ENCODE data around the gene USP10. TPM values are rescaled to one million over a fixed set of nuclear protein-coding genes. Genes with fewer than 3 reads are reported as not detected.
A peak's percentile ranks its signal among the peaks of the same experiment; 100 is the strongest.

USP10 gene
- polyA plus RNA-seq, 3 donors, result 38.7 to 115 (median 90.9) TPM

GRCh38 chr16:84660973-84661372 lies 38.8 kb upstream of the USP10 start:
- TF ChIP-seq CTCF (IDR thresholded peaks at IDR 0.05), result no peak
- Histone ChIP-seq H3K4me1 (ENCODE audit: control insufficient read depth in 1 of 2, insufficient read depth in 2 of 2, low read length in 2 of 2) (no peaks in the 10 kb centered on the region), H3K9ac (ENCODE audit: insufficient read depth, low read length, poor library complexity, severe bottlenecking) (no peak overlapping the region), H3K4me3 (replicated peaks in 1 of 3; ENCODE audit: low read depth in 2 of 3, low read length in 3 of 3) (no peak overlapping the region), H3K27me3 (ENCODE audit: control insufficient read depth in 2 of 2, insufficient read depth in 2 of 2, low read length in 2 of 2) (no peaks in the 10 kb centered on the region), H3K79me2 (ENCODE audit: insufficient read depth, low read length) (peaks cover 32% of the 10 kb centered on the region), H3K4me2 (replicated peaks; ENCODE audit: extremely low read depth, low read length, poor library complexity, severe bottlenecking) (no peak overlapping the region), H3K27ac (ENCODE audit: low read depth in 1 of 2, low read length in 2 of 2) (no peak overlapping the region), H2AFZ (ENCODE audit: insufficient read depth, low read depth, low read length, poor library complexity, severe bottlenecking) (no peak overlapping the region), H4K20me1 (ENCODE audit: insufficient read depth, low read length) (peaks cover 89% of the 10 kb centered on the region), H3K36me3 (replicated peaks in 1 of 2; ENCODE audit: control insufficient read depth in 1 of 2, insufficient read depth in 2 of 2, low read length in 2 of 2) (peaks cover 90 to 96% of the 10 kb centered on the region in 2 donors), H3K9me3 (replicated peaks in 1 of 2; ENCODE audit: control insufficient read depth in 1 of 2, insufficient read depth in 1 of 2, low read length in 2 of 2) (no peaks in the 10 kb centered on the region)
- 83% methylated on average over 6 of the region's 7 CpGs for WGBS (ENCODE audit: insufficient coverage)
- Mint-ChIP-seq H3K4me1 (no peaks in the 10 kb centered on the region), H3K27ac (peak overlapping the region in 1 of 7 donors; percentile 42), H3K4me3 (no peak overlapping the region), H3K9me3 (peaks cover 0 to 3% (median 0%) of the 10 kb centered on the region in 7 donors), H3K36me3 (peaks cover 83 to 92% of the 10 kb centered on the region in 2 donors), H3K27me3 (ENCODE audit: low read depth in 3 of 3) (peaks cover 0 to 1% (median 0%) of the 10 kb centered on the region in 3 donors)
- no peak for DNase-seq
- intact Hi-C loops (cut with micrococcal nuclease), result no loop called here

- H3K27ac ChIP-seq (ENCODE audit: low read depth in 1 of 2, low read length in 2 of 2), result no peak overlapping the region
- no peak overlapping the region for H3K4me2 ChIP-seq (replicated peaks; ENCODE audit: extremely low read depth, low read length, poor library complexity, severe bottlenecking)
- no peaks in the 10 kb centered on the region for H3K27me3 Mint-ChIP-seq (ENCODE audit: low read depth in 3 of 3)
- no peak for TF ChIP-seq CTCF (IDR thresholded peaks at IDR 0.05)
- intact Hi-C loops (cut with micrococcal nuclease), result no loop called here
- no peak overlapping the region for H2AFZ ChIP-seq (ENCODE audit: insufficient read depth, low read depth, low read length, poor library complexity, severe bottlenecking)
- H3K9me3 Mint-ChIP-seq, result peaks cover 0 to 3% (median 0%) of the 10 kb centered on the region in 7 donors
- H3K36me3 Mint-ChIP-seq, result peaks cover 87 to 93% of the 10 kb centered on the region in 2 donors
- H3K9ac ChIP-seq (ENCODE audit: insufficient read depth, low read length, poor library complexity, severe bottlenecking), result no peak overlapping the region
- H3K4me1 ChIP-seq (ENCODE audit: control insufficient read depth in 1 of 2, insufficient read depth in 2 of 2, low read length in 2 of 2), result no peaks in the 10 kb centered on the region
- no peak overlapping the region for H3K4me3 Mint-ChIP-seq
- H3K4me3 ChIP-seq (replicated peaks in 1 of 3; ENCODE audit: low read depth in 2 of 3, low read length in 3 of 3), result no peak overlapping the region
- H3K9me3 ChIP-seq (replicated peaks in 1 of 2; ENCODE audit: control insufficient read depth in 1 of 2, insufficient read depth in 1 of 2, low read length in 2 of 2), result no peaks in the 10 kb centered on the region
- DNase-seq, result no peak
- peaks cover 91 to 100% of the 10 kb centered on the region in 2 donors for H3K36me3 ChIP-seq (replicated peaks in 1 of 2; ENCODE audit: control insufficient read depth in 1 of 2, insufficient read depth in 2 of 2, low read length in 2 of 2)
- peaks cover 93% of the 10 kb centered on the region for H4K20me1 ChIP-seq (ENCODE audit: insufficient read depth, low read length)
- H3K79me2 ChIP-seq (ENCODE audit: insufficient read depth, low read length), result peaks cover 27% of the 10 kb centered on the region
- no peaks in the 10 kb centered on the region for H3K4me1 Mint-ChIP-seq
- H3K27ac Mint-ChIP-seq, result peak overlapping the region in 3 of 7 donors; percentile 11 to 42 (median 36)
- 97% methylated on average over 50 of the region's 51 CpGs for WGBS (ENCODE audit: insufficient coverage)
- H3K27me3 ChIP-seq (ENCODE audit: control insufficient read depth in 2 of 2, insufficient read depth in 2 of 2, low read length in 2 of 2), result no peaks in the 10 kb centered on the region
These were observed 38.3 kb upstream of the USP10 start for GRCh38 chr16:84661418-84662060.
